Thymus (tissue), 11 donors: ENCODE data around the gene LDLRAD3. TPM values are rescaled to one million over a fixed set of nuclear protein-coding genes. Genes with fewer than 3 reads are reported as not detected.

Experiments used
- DNase-seq, 9 donors: peaks; one replicate each; pipeline ENCODE4 v3.0.0-alpha.2; 2013; ENCODE audit warnings: low spot score in 9 of 9, low read depth in 6 of 9, missing footprints in 1 of 9
- H3K27ac ChIP-seq, 2 donors: one replicate each; pipeline ENCODE4 v1.5.1; 2013; ENCODE audit warnings: control low read depth in 1 of 2, low read depth in 1 of 2, low read length in 1 of 2, mild to moderate bottlenecking in 1 of 2, moderate library complexity in 1 of 2
- H3K27me3 ChIP-seq, 2 donors: one replicate each; pipeline ENCODE4 v1.5.1; 2013; ENCODE audit warnings: low read length in 1 of 2; ENCODE audit not compliant: control insufficient read depth in 2 of 2, insufficient read depth in 1 of 2
- H3K36me3 ChIP-seq, 2 donors: one replicate each; pipeline ENCODE4 v1.5.1; 2013; ENCODE audit warnings: low read length in 1 of 2, mild to moderate bottlenecking in 1 of 2, moderate library complexity in 1 of 2; ENCODE audit not compliant: control insufficient read depth in 2 of 2, insufficient read depth in 2 of 2
- H3K4me1 ChIP-seq, 2 donors: one replicate each; pipeline ENCODE4 v1.5.1; 2013; ENCODE audit warnings: low read length in 2 of 2; ENCODE audit not compliant: control insufficient read depth in 2 of 2, insufficient read depth in 2 of 2
- H3K4me3 ChIP-seq, 2 donors: one replicate each; pipeline ENCODE4 v1.5.1; 2013; ENCODE audit warnings: low read length in 2 of 2, control low read depth in 1 of 2, mild to moderate bottlenecking in 1 of 2
- H3K9me3 ChIP-seq, 2 donors: one replicate each; pipeline ENCODE4 v1.5.1; 2013; ENCODE audit warnings: low read length in 1 of 2, mild to moderate bottlenecking in 1 of 2; ENCODE audit not compliant: control insufficient read depth in 2 of 2, insufficient read depth in 1 of 2
- WGBS: extraction: QIAGEN DNeasy Blood & Tissue Kit; methylation state at CpG from one replicate; pipeline ENCODE4 v1.1.7; 2013; 5-methylcytosine and 5-hydroxymethylcytosine counted together
- polyA plus RNA-seq: library from polyadenylated mRNA; stranded (reverse); fragments of 200-250 nt; gene quantifications from one replicate; pipeline ENCODE4 v1.2.3, GENCODE V29; 2013
- total RNA-seq: library from RNA; stranded (reverse); fragments of 120-200 nt; gene quantifications from one replicate; pipeline ENCODE4 v1.2.4, GENCODE V29; 2013
- donor health status: healthy.

Gene LDLRAD3
- total and polyA plus RNA-seq, 2 donors = 2.1 to 6.9 TPM

GRCh38 chr11:36258730-36259360 lies 315.0 kb downstream of the LDLRAD3 start:
- Histone ChIP-seq H3K4me3 (no peak overlapping the region), H3K9me3 (no peaks in the 10 kb centered on the region), H3K36me3 (no peaks in the 10 kb centered on the region), H3K4me1 (no peaks in the 10 kb centered on the region), H3K27ac (no peak overlapping the region), H3K27me3 (peaks cover 0 to 13% of the 10 kb centered on the region in 2 donors)
- DNase-seq = peak in 5 of 9 donors; percentile 7 to 34 (median 18)
- 39% methylated on average over 12 of the region's 12 CpGs for WGBS

GRCh38 chr11:36261094-36261493 lies 317.2 kb downstream of the LDLRAD3 start:
- Histone ChIP-seq H3K27me3 (peaks cover 0 to 12% of the 10 kb centered on the region in 2 donors), H3K27ac (no peak overlapping the region), H3K9me3 (no peaks in the 10 kb centered on the region), H3K4me3 (no peak overlapping the region), H3K36me3 (no peaks in the 10 kb centered on the region), H3K4me1 (no peaks in the 10 kb centered on the region)
- WGBS = 95% methylated on average over 4 of the region's 4 CpGs
- DNase-seq = no peak

DNA sequence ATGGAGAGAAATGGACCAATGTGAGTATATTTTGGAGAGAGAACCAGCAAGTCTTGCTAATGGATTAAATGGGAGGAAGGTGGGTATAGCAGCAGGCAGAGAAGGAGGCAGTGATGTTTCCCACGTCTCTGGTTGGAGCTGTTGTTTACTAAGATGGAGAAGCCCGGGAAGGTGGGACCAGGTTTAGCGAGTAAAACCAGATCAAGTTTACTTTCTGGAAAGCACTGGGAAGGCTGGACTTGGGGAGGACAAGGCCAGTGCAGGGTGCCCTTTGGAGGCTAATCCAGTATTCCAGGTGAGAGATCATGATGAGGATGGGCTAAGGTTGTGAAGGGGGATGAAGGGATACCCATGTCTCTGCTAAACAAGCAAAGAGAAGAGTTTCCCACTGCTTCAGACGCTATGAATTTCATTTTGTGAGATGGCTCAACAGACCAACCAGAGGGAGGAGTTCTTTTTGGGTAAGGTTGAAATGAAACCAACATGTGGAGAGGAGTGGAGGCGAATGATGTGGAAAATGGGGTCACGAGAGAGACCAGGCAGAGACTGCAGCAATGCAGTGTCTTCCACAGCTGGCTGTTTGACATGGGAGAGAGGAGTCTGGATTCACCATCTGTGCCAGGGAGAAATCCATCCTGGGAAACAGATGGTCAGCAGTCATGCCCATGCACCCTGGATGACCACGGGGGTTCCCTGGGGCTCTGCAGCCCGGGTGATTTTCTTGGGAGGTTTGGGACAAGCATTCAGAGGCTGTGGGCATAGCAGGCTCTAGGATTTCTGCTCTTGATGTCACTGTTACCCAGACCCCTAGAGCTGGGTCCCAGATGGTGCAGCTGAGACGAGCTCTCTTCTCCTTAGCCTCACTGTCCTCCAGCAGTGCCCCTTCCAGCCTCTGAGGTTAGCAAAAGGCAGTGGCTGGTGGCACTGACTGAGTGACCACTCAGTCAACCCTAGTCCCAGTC lies 320.4 kb downstream of the LDLRAD3 start:
- Histone ChIP-seq H3K4me1 (no peaks in the 10 kb centered on the region), H3K27me3 (peaks cover 0 to 2% of the 10 kb centered on the region in 2 donors), H3K36me3 (no peaks in the 10 kb centered on the region), H3K27ac (no peak overlapping the region), H3K9me3 (no peaks in the 10 kb centered on the region), H3K4me3 (no peak overlapping the region)
- DNase-seq = no peak
- whole genome bisulfite sequencing = 78% methylated on average over 9 of the region's 9 CpGs

DNA sequence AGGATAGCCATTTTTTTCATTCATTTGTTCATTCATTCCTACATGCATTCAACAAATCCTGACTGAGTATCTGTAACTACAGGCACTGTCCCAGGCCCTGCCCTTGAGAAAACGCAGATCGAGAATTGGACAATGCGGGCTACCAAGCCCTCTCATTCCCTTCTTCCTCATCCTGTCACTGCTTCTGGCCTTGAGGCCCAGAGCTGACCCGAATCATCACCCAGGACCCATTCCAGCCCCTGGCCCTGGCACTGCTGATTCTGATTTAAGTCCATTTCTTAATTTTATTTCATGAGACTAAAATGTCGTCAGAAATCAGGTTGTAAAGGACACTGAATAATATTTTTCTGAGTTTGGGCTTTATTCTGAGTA lies 321.1 kb downstream of the LDLRAD3 start:
- Histone ChIP-seq H3K27ac (no peak overlapping the region), H3K27me3 (peaks cover 0 to 2% of the 10 kb centered on the region in 2 donors), H3K9me3 (no peaks in the 10 kb centered on the region), H3K36me3 (no peaks in the 10 kb centered on the region), H3K4me3 (no peak overlapping the region), H3K4me1 (no peaks in the 10 kb centered on the region)
- DNase-seq = no peak
- WGBS = 85% methylated on average over 5 of the region's 5 CpGs

DNA sequence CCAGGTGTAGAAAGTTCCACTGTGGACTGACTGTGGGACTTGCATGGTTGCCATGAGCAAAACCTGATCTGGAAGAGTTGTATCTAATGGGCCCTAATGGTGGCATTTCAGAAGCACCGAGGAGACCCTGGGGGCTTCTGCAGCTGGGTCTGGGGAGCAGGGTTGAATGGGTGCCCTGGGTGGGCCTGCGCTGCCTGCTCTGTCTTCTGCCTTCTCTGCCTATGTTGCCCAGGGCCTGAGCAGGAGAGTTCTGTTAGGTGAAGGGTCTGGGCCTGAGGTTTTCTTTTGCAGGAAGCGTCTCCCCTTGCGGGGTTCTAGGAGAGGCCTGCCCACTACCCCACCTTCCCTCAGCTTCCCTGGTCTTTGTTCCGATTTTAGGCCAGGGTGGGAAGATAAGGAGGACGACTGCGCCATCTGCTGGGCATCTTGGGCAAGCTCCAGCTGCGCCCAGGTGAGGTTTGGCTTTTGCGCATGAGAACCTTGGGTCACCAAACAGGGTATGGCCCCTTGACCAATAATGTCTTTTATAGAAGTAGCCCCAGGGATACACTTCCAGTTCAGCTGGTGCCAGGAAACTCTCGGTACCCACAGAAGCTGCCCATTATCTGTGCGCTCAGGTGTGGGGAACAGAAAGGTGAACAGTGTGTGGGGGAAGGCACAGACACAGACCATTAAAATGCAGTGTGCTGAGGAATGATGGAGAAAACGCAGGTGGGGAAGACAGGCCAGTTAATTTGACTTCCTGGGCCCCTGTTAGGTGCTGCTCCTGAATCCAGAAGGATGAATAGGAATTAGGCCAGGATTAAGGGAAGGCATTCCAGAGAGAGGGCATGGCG lies 322.1 kb downstream of the LDLRAD3 start:
- Histone ChIP-seq H3K9me3 (no peaks in the 10 kb centered on the region), H3K36me3 (no peaks in the 10 kb centered on the region), H3K27ac (no peak overlapping the region), H3K4me3 (no peak overlapping the region), H3K4me1 (no peaks in the 10 kb centered on the region), H3K27me3 (peaks cover 0 to 2% of the 10 kb centered on the region in 2 donors)
- peak; percentile 16 to 65 (median 37) for DNase-seq
- WGBS = 39% methylated on average over 13 of the region's 13 CpGs

GRCh38 chr11:36266767-36267166 lies 322.9 kb downstream of the LDLRAD3 start:
- 73% methylated on average over 5 of the region's 5 CpGs for WGBS
- H3K4me1 ChIP-seq = no peaks in the 10 kb centered on the region
- H3K27me3 ChIP-seq = peaks cover 0 to 2% of the 10 kb centered on the region in 2 donors
- peaks cover 0 to 4% of the 10 kb centered on the region in 2 donors for H3K36me3 ChIP-seq
- H3K9me3 ChIP-seq = no peaks in the 10 kb centered on the region
- no peak for DNase-seq
- H3K27ac ChIP-seq = no peak overlapping the region
- no peak overlapping the region for H3K4me3 ChIP-seq

- Histone ChIP-seq H3K27me3 (peaks cover 0 to 2% of the 10 kb centered on the region in 2 donors), H3K36me3 (peaks cover 7 to 12% of the 10 kb centered on the region in 2 donors), H3K4me1 (no peaks in the 10 kb centered on the region), H3K27ac (no peak overlapping the region), H3K4me3 (no peak overlapping the region), H3K9me3 (no peaks in the 10 kb centered on the region)
- 78% methylated on average over 8 of the region's 8 CpGs for WGBS
- DNase-seq = no peak
These were observed 324.6 kb downstream of the LDLRAD3 start for GRCh38 chr11:36268337-36268985.

DNA sequence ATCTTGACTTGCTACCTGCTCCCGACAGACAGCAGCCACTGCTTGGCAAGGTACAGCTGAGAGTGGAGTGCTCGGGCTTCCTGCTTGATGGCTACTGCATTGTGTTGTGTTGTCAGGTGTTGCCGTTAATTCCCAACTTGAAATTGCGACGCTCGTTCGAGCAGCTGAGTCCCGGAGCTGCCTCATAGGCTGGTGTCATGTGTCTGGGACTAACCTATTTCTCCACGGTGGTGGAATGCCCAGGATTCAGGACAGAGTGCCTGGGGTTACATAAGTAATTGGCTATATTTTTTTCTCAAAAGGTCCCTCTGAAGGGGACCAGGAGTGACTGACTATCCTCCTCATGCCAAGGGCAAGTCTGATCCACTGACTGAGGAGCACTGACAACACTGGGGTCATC lies 326.8 kb downstream of the LDLRAD3 start:
- Histone ChIP-seq H3K4me1 (no peaks in the 10 kb centered on the region), H3K36me3 (peaks cover 14 to 26% of the 10 kb centered on the region in 2 donors), H3K9me3 (no peaks in the 10 kb centered on the region), H3K27ac (no peak overlapping the region), H3K27me3 (peaks cover 0 to 2% of the 10 kb centered on the region in 2 donors), H3K4me3 (no peak overlapping the region)
- no peak for DNase-seq
- 97% methylated on average over 9 of the region's 9 CpGs for WGBS
